Measurements from ENCODE around the gene IFITM5.
"Not testable (repeated sequence)": the region's sequence is repeated elsewhere in the genome, so short reads cannot be mapped to it uniquely, and the experiment has no call there.

Gene IFITM5

GRCh38 chr11:293852-294661, 5.3 kb downstream of the IFITM5 start:
- DNase-seq = no peak

- no peak for DNase-seq
These were observed 6.0 kb downstream of the IFITM5 start for GRCh38 chr11:293271-293851.

- DNase-seq = no peak
These were observed 6.9 kb downstream of the IFITM5 start for GRCh38 chr11:292211-293121.

- DNase-seq = no peak
These were observed 7.8 kb downstream of the IFITM5 start for GRCh38 chr11:291281-292210.

GRCh38 chr11:290621-291231, 8.6 kb downstream of the IFITM5 start:
- no peak for DNase-seq

GRCh38 chr11:289712-290620, 9.4 kb downstream of the IFITM5 start:
- no peak for DNase-seq

GRCh38 chr11:289398-289711, 10.0 kb downstream of the IFITM5 start:
- DNase-seq = no peak

- DNase-seq = no peak
These were observed 10.6 kb downstream of the IFITM5 start, which contains the start of gene PGGHG for GRCh38 chr11:288478-289397. Gene PGGHG, plus strand, starts transcription at chr11:289126. Its CDS starts 691 bp downstream, at chr11:289817.

- DNase-seq = no peak
These were observed 11.4 kb downstream of the IFITM5 start for GRCh38 chr11:287821-288477.

GRCh38 chr11:286977-287820, 12.1 kb downstream of the IFITM5 start:
- not testable (repeated sequence) for DNase-seq

- DNase-seq = no peak
These were observed 13.5 kb downstream of the IFITM5 start for GRCh38 chr11:285894-286220.

GRCh38 chr11:285021-285893, 14.1 kb downstream of the IFITM5 start:
- DNase-seq = no peak

- DNase-seq = no peak
These were observed 15.0 kb downstream of the IFITM5 start for GRCh38 chr11:284105-285020.

- DNase-seq = no peak
These were observed 15.8 kb downstream of the IFITM5 start for GRCh38 chr11:283405-284104.

GRCh38 chr11:282630-283360, 16.5 kb downstream of the IFITM5 start:
- DNase-seq = no peak

Data from NCI-H1417 treated with DMSO at 0.1 percent for 48 hours (cell line).